Stimulated activated CD8-positive, alpha-beta memory T cell treated with anti-CD3 and anti-CD28 coated beads, Interleukin-4, amount 100 ng/mL, for 48 hours (primary cell): Measurements from ENCODE around the gene ERAS.
"Not testable (repeated sequence)": the region's sequence is repeated elsewhere in the genome, so short reads cannot be mapped to it uniquely, and the experiment has no call there.

Experiments
- DNase-seq: peaks from one replicate; pipeline ENCODE4 v3.0.0-alpha.2; 2020

ERAS gene

GRCh38 chrX:48798318-48798717 is 28.0 kb upstream of the ERAS start:
- no peak for DNase-seq

- peak; percentile 24 for DNase-seq
These were observed 25.6 kb upstream of the ERAS start for GRCh38 chrX:48800574-48801279.

- DNase-seq = peak; percentile 92
These were observed 24.8 kb upstream of the ERAS start, which contains the start of gene HDAC6 for GRCh38 chrX:48801280-48802088. Gene HDAC6, plus strand, starts transcription at chrX:48802067. Its CDS starts 626 bp downstream, at chrX:48802693.

GRCh38 chrX:48802089-48802904 is 24.0 kb upstream of the ERAS start:
- peak; percentile 82 for DNase-seq

- DNase-seq = no peak
These were observed 23.5 kb upstream of the ERAS start for GRCh38 chrX:48802905-48803200.

GRCh38 chrX:48806081-48806480 is 20.2 kb upstream of the ERAS start:
- no peak for DNase-seq

- DNase-seq = no peak
These were observed 12.7 kb upstream of the ERAS start for GRCh38 chrX:48813644-48814043.

GRCh38 chrX:48814722-48815121 is 11.6 kb upstream of the ERAS start:
- no peak for DNase-seq

- no peak for DNase-seq
These were observed 11.0 kb upstream of the ERAS start for GRCh38 chrX:48815266-48815665.

GRCh38 chrX:48816014-48816810 is 10.1 kb upstream of the ERAS start:
- DNase-seq = no peak

GRCh38 chrX:48818098-48818497 is 8.2 kb upstream of the ERAS start:
- no peak for DNase-seq

- no peak for DNase-seq
These were observed 7.4 kb upstream of the ERAS start for GRCh38 chrX:48818866-48819265.

- not testable (repeated sequence) for DNase-seq
These were observed 6.9 kb upstream of the ERAS start for GRCh38 chrX:48819394-48819793.

GRCh38 chrX:48823053-48823452 is 3.3 kb upstream of the ERAS start:
- no peak for DNase-seq

GRCh38 chrX:48824066-48824465 is 2.2 kb upstream of the ERAS start:
- DNase-seq = no peak

- DNase-seq = no peak
These were observed 752 bp downstream of the ERAS start for GRCh38 chrX:48826876-48827653.

- DNase-seq = no peak
These were observed 1.3 kb downstream of the ERAS start for GRCh38 chrX:48827654-48827968.

GRCh38 chrX:48829016-48829735 is 2.9 kb downstream of the ERAS start:
- DNase-seq = no peak

GRCh38 chrX:48831136-48831908 is 5.0 kb downstream of the ERAS start:
- DNase-seq = no peak

GRCh38 chrX:48831909-48832291 is 5.6 kb downstream of the ERAS start:
- no peak for DNase-seq
